HG03469 (cell line): ENCODE measurements around the gene MMP8.
"Not testable (repeated sequence)": the region's sequence is repeated elsewhere in the genome, so short reads cannot be mapped to it uniquely, and the experiment has no call there.

Source experiments
- ATAC-seq: cut with Tn5 transposase; IDR thresholded peaks from one replicate; pipeline ENCODE4 v1.9.1; 2021; ENCODE audit warnings: mild to moderate bottlenecking, moderate library complexity, moderate number of reproducible peaks; ENCODE audit not compliant: unreplicated experiment

Gene MMP8

GRCh38 chr11:102724904-102725500 is at the start of gene MMP8:
Gene MMP8 (minus strand): TSS chr11:102724954. CDS start chr11:102724855, 99 bp downstream.
- ATAC-seq = no peak

GRCh38 chr11:102773386-102773785 is 48.6 kb upstream of the MMP8 start:
- no peak for ATAC-seq

GRCh38 chr11:102771351-102771750 is 46.6 kb upstream of the MMP8 start:
- ATAC-seq = no peak

- ATAC-seq = no peak
These were observed 45.4 kb upstream of the MMP8 start for GRCh38 chr11:102770191-102770590.

GRCh38 chr11:102767800-102768199 is 43.0 kb upstream of the MMP8 start:
- no peak for ATAC-seq

GRCh38 chr11:102763440-102763839 is 38.7 kb upstream of the MMP8 start:
- no peak for ATAC-seq

- ATAC-seq = no peak
These were observed 37.6 kb upstream of the MMP8 start for GRCh38 chr11:102762361-102762767.

GRCh38 chr11:102761646-102762238 is 37.0 kb upstream of the MMP8 start:
- no peak for ATAC-seq

GRCh38 chr11:102760344-102761035 is 35.7 kb upstream of the MMP8 start:
- ATAC-seq = no peak

- no peak for ATAC-seq
These were observed 33.2 kb upstream of the MMP8 start for GRCh38 chr11:102757823-102758549.

- ATAC-seq = no peak
These were observed 28.5 kb upstream of the MMP8 start for GRCh38 chr11:102753267-102753666.

GRCh38 chr11:102751673-102752072 is 26.9 kb upstream of the MMP8 start:
- ATAC-seq = no peak

GRCh38 chr11:102749101-102749722 is 24.5 kb upstream of the MMP8 start:
- no peak for ATAC-seq

GRCh38 chr11:102746746-102747578 is 22.2 kb upstream of the MMP8 start:
- ATAC-seq = not testable (repeated sequence)

GRCh38 chr11:102734650-102735049 is 9.9 kb upstream of the MMP8 start:
- ATAC-seq = no peak

GRCh38 chr11:102733232-102733875 is 8.6 kb upstream of the MMP8 start:
- ATAC-seq = peak; percentile 74

- ATAC-seq = not testable (repeated sequence)
These were observed 6.2 kb upstream of the MMP8 start for GRCh38 chr11:102730944-102731343.

GRCh38 chr11:102729849-102730815 is 5.4 kb upstream of the MMP8 start:
- no peak for ATAC-seq

- no peak for ATAC-seq
These were observed 3.1 kb upstream of the MMP8 start for GRCh38 chr11:102727890-102728289.
